T-helper 17 cell (primary cell): ENCODE data around the gene DIP2A. TPM values are rescaled to one million over a fixed set of nuclear protein-coding genes. Genes with fewer than 3 reads are reported as not detected.

Source experiments
- ATAC-seq: fragments of 150-1000 bp; cut with Tn5 transposase; 2 replicates; pipeline ENCODE4 v1.10.0; 2021; ENCODE audit warnings: mild to moderate bottlenecking, moderate library complexity
- DNase-seq, 3 donors: peaks; one replicate each; pipeline versions ENCODE4 v3.0.0 to v3.0.0-alpha.2; 2020 to 2021
- H3K9me3 ChIP-seq: one replicate; pipeline ENCODE4 v1.7.0; 2013; ENCODE audit warnings: low read length, mild to moderate bottlenecking; ENCODE audit not compliant: control insufficient read depth, poor library complexity, severe bottlenecking
- H3K27ac Mint-ChIP-seq: one replicate; pipeline ENCODE4 v1.8.0; 2022; ENCODE audit warnings: mild to moderate bottlenecking, moderate library complexity, mixed read lengths
- H3K27me3 Mint-ChIP-seq: one replicate; pipeline ENCODE4 v1.8.0; 2022; ENCODE audit warnings: mixed read lengths
- H3K36me3 Mint-ChIP-seq: one replicate; pipeline ENCODE4 v1.8.0; 2022; ENCODE audit warnings: low read depth, mixed read lengths
- H3K4me1 Mint-ChIP-seq: one replicate; pipeline ENCODE4 v1.8.0; 2022; ENCODE audit warnings: mild to moderate bottlenecking, mixed read lengths
- H3K4me3 Mint-ChIP-seq: one replicate; pipeline ENCODE4 v1.8.0; 2022; ENCODE audit warnings: mild to moderate bottlenecking, moderate library complexity, mixed read lengths
- total RNA-seq, 4 donors: library from RNA in 2 of 4; stranded (reverse) in 2 of 4; gene quantifications; one replicate each; pipeline ENCODE4 v1.2.3 and lab custom pipeline; 2022 to 2026

Gene DIP2A, protein sequence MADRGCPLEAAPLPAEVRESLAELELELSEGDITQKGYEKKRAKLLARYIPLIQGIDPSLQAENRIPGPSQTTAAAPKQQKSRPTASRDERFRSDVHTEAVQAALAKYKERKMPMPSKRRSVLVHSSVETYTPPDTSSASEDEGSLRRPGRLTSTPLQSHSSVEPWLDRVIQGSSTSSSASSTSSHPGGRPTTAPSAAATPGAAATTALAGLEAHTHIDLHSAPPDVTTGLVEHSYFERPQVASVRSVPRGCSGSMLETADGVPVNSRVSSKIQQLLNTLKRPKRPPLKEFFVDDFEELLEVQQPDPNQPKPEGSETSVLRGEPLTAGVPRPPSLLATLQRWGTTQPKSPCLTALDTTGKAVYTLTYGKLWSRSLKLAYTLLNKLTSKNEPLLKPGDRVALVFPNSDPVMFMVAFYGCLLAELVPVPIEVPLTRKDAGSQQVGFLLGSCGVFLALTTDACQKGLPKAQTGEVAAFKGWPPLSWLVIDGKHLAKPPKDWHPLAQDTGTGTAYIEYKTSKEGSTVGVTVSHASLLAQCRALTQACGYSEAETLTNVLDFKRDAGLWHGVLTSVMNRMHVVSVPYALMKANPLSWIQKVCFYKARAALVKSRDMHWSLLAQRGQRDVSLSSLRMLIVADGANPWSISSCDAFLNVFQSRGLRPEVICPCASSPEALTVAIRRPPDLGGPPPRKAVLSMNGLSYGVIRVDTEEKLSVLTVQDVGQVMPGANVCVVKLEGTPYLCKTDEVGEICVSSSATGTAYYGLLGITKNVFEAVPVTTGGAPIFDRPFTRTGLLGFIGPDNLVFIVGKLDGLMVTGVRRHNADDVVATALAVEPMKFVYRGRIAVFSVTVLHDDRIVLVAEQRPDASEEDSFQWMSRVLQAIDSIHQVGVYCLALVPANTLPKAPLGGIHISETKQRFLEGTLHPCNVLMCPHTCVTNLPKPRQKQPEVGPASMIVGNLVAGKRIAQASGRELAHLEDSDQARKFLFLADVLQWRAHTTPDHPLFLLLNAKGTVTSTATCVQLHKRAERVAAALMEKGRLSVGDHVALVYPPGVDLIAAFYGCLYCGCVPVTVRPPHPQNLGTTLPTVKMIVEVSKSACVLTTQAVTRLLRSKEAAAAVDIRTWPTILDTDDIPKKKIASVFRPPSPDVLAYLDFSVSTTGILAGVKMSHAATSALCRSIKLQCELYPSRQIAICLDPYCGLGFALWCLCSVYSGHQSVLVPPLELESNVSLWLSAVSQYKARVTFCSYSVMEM (N-terminal part only)
- total RNA-seq (10 to 100 TPM; 74.2 to 85.8 TPM), total RNA-seq (lab: John Stamatoyannopoulos, UW) (145 reads per million in 2 donors)

DNA sequence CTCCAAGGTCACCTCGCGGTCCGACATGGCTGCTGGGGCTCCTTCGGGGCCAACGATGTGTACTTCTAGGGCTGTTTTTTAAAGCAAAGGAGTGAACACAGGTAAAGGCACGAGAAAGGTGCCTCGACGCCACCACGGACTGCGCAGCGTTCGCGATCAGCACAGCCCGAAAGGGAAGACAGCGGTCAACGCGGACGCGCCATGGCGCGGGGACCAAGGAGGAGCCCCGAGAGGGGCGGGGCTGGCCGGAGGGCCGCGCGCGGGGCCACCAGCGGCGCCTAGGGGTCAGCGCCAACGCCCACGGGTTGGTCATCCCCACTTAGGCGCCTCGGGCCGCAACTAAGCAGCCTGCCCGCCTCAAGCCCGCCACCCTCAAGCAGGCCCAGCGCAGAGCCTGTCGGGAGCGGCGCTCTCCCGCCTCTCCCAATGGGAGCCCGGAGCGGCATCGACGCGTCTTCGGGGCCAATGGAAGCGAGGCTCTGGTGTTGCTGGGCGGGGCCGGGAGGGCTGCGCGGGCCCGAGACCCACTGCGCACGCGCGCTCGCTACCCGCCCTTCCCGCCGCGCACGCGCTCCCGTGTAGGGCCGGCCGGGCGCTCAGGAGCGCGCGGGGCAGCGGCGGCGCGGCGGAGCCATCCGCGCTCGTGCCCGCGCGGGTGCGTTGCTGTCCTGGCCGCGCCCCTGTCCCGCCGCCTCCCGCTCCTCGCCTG is at the start of gene DIP2A:
TSS of gene DIP2A (plus strand) at position 577 of the 709 bp plus-strand sequence. CDS start 241 bp downstream, outside the sequence.
- H3K9me3 ChIP-seq = no peaks in the 10 kb centered on the region
- Mint-ChIP-seq H3K36me3 (no peaks in the 10 kb centered on the region), H3K27me3 (no peaks in the 10 kb centered on the region), H3K4me1 (peaks cover 29% of the 10 kb centered on the region), H3K27ac (peak within 1 kb of the TSS; percentile 77), H3K4me3 (peak within 1 kb of the TSS; percentile 93)
- ATAC-seq (peak; percentile 99), DNase-seq (peak; percentile 92 to 97 (median 95))

GRCh38 chr21:46409641-46410406 is 48.9 kb upstream of the DIP2A start:
- DNase-seq (no peak), ATAC-seq (no peak)
- H3K9me3 ChIP-seq = no peaks in the 10 kb centered on the region
- H3K36me3 Mint-ChIP-seq = peaks cover 3% of the 10 kb centered on the region
- H3K4me1 Mint-ChIP-seq = peaks cover 4% of the 10 kb centered on the region
- H3K4me3 Mint-ChIP-seq = peak overlapping the region; percentile 31
- no peak overlapping the region for H3K27ac Mint-ChIP-seq
- no peaks in the 10 kb centered on the region for H3K27me3 Mint-ChIP-seq

GRCh38 chr21:46410516-46410915 is 48.2 kb upstream of the DIP2A start:
- Mint-ChIP-seq H3K27me3 (no peaks in the 10 kb centered on the region), H3K4me1 (peaks cover 4% of the 10 kb centered on the region), H3K36me3 (peaks cover 3% of the 10 kb centered on the region), H3K4me3 (no peak overlapping the region), H3K27ac (no peak overlapping the region)
- no peaks in the 10 kb centered on the region for H3K9me3 ChIP-seq
- ATAC-seq (no peak), DNase-seq (no peak)

DNA sequence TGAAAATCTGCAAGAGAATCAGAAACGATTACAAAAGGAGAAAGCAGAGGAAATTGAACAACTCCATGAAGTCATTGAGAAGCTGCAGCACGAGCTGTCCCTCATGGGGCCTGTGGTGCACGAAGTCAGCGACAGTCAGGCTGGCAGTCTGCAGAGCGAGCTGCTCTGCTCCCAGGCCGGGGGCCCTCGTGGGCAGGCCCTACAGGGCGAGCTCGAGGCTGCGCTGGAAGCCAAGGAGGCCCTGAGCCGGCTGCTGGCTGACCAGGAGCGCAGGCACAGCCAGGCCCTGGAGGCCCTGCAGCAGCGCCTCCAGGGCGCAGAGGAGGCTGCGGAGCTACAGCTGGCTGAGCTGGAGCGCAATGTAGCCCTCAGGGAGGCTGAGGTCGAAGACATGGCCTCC is 47.5 kb upstream of the DIP2A start:
- Mint-ChIP-seq H3K27ac (no peak overlapping the region), H3K4me1 (peaks cover 4% of the 10 kb centered on the region), H3K36me3 (peaks cover 3% of the 10 kb centered on the region), H3K27me3 (no peaks in the 10 kb centered on the region), H3K4me3 (no peak overlapping the region)
- DNase-seq (no peak), ATAC-seq (no peak)
- H3K9me3 ChIP-seq = no peaks in the 10 kb centered on the region

- peaks cover 3% of the 10 kb centered on the region for H3K36me3 Mint-ChIP-seq
- no peak for ATAC-seq
- H3K27ac Mint-ChIP-seq = no peak overlapping the region
- no peak for DNase-seq
- no peaks in the 10 kb centered on the region for H3K27me3 Mint-ChIP-seq
- H3K4me1 Mint-ChIP-seq = peaks cover 4% of the 10 kb centered on the region
- H3K9me3 ChIP-seq = no peaks in the 10 kb centered on the region
- H3K4me3 Mint-ChIP-seq = no peak overlapping the region
Measured at GRCh38 chr21:46411691-46412090, 47.0 kb upstream of the DIP2A start.

DNA sequence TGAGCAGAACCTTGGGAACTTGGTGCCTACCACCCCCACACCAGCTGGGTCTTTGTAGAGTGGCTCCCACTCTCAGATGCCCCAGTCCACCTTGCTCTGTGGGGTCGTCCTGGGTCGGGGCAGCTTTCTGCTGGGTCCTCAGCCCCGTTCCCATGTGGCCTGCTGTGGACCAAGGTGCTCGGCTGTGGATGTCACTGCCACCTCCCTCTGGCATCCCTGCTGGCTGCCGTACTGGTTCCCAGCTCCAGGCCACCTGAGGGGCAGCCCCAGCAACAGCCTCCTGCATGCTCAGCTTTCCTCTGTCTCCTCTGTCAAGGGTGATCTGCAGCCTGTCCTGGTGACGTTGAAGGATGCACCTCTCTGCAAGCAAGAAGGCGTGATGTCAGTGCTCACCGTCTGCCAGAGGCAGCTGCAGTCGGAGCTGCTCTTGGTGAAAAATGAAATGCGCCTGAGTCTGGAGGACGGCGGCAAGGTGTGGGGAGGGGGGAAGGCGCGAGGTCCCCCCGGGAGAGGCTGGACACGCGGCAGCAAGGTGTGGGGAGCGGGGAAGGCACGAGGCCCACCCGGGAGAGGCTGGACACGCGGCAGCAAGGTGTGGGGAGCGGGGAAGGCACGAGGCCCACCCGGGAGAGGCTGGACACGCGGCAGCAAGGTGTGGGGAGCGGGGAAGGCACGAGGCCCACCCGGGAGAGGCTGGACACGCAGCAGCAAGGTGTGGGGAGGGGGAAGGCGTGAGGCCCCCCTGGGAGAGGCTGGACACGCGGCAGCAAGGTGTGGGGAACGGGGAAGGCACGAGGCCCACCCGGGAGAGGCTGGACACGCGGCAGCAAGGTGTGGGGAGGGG is 45.9 kb upstream of the DIP2A start:
- ATAC-seq (no peak), DNase-seq (no peak)
- Mint-ChIP-seq H3K4me1 (peaks cover 2% of the 10 kb centered on the region), H3K27me3 (no peaks in the 10 kb centered on the region), H3K27ac (peak overlapping the region; percentile 67), H3K36me3 (peaks cover under 1% of the 10 kb centered on the region), H3K4me3 (no peak overlapping the region)
- no peaks in the 10 kb centered on the region for H3K9me3 ChIP-seq

DNA sequence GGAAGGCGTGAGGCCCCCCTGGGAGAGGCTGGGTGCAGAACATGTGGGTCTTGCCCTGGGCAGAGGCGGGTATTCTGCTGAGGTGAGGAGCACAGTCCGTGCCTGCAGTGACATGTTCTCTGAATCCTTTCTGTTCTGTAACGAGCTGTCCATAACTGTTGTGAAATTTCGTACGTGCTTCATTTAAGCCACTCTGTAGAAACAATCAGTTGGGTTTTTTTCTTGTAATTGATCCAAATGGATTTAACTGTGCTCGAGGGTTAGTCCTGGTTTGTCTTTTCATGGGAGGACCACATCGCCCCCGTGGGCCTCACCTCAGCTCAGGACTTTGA is 45.4 kb upstream of the DIP2A start:
- Mint-ChIP-seq H3K4me1 (peaks cover 2% of the 10 kb centered on the region), H3K27ac (no peak overlapping the region), H3K4me3 (no peak overlapping the region), H3K36me3 (no peaks in the 10 kb centered on the region), H3K27me3 (no peaks in the 10 kb centered on the region)
- ATAC-seq (no peak), DNase-seq (no peak)
- H3K9me3 ChIP-seq = no peaks in the 10 kb centered on the region

- no peaks in the 10 kb centered on the region for H3K27me3 Mint-ChIP-seq
- no peaks in the 10 kb centered on the region for H3K4me1 Mint-ChIP-seq
- ATAC-seq (no peak), DNase-seq (no peak)
- no peaks in the 10 kb centered on the region for H3K36me3 Mint-ChIP-seq
- no peak overlapping the region for H3K4me3 Mint-ChIP-seq
- H3K9me3 ChIP-seq = no peaks in the 10 kb centered on the region
- no peak overlapping the region for H3K27ac Mint-ChIP-seq
Measured at GRCh38 chr21:46414965-46415275, 43.8 kb upstream of the DIP2A start.

- no peak for ATAC-seq
- Mint-ChIP-seq H3K4me1 (peaks cover 2% of the 10 kb centered on the region), H3K27ac (no peak overlapping the region), H3K27me3 (no peaks in the 10 kb centered on the region), H3K4me3 (no peak overlapping the region), H3K36me3 (peaks cover 2% of the 10 kb centered on the region)
- no peak for DNase-seq
- H3K9me3 ChIP-seq = no peaks in the 10 kb centered on the region
Measured at GRCh38 chr21:46416551-46416950, 42.1 kb upstream of the DIP2A start.

- peaks cover 2% of the 10 kb centered on the region for H3K36me3 Mint-ChIP-seq
- DNase-seq (no peak), ATAC-seq (no peak)
- no peak overlapping the region for H3K4me3 Mint-ChIP-seq
- peaks cover 5% of the 10 kb centered on the region for H3K4me1 Mint-ChIP-seq
- H3K27ac Mint-ChIP-seq = no peak overlapping the region
- H3K27me3 Mint-ChIP-seq = no peaks in the 10 kb centered on the region
- no peaks in the 10 kb centered on the region for H3K9me3 ChIP-seq
Measured at GRCh38 chr21:46418265-46418946, 40.3 kb upstream of the DIP2A start.
